Panc1 (cell line): ENCODE measurements around the gene RAB6B. TPM values are rescaled to one million over a fixed set of nuclear protein-coding genes. Genes with fewer than 3 reads are reported as not detected.

Source experiments
- ATAC-seq: fragments of 200-7000 bp; cut with Tn5 transposase; 2 replicates; pipeline ENCODE4 v1.9.1; 2020; ENCODE audit warnings: mild to moderate bottlenecking, moderate library complexity
- BruUV-seq: library from RNA; stranded (reverse); fragments of 400-500 nt; replicated peaks from 2 replicates; lab custom pipeline; 2021; lab: Mats Ljungman, UMichigan
- CTCF ChIA-PET: fragments of 300-600 bp; sonication (Branson Sonifier 250); formaldehyde crosslinking; loops from one replicate; lab custom pipeline; 2022; ENCODE audit warnings: antibody characterized with exemption; lab: Charles Lee
- POLR2A ChIA-PET: fragments of 300-600 bp; sonication (Branson Sonifier 250); formaldehyde crosslinking; loops from one replicate; lab custom pipeline; 2022; ENCODE audit warnings: antibody characterized with exemption; lab: Charles Lee
- DNase-seq: peaks from one replicate; pipeline ENCODE4 v3.0.0-alpha.2; 2010; ENCODE audit warnings: low read depth, low spot score
- H3K27ac ChIP-seq: 2 replicates; pipeline ENCODE4 v1.5.1; 2011; ENCODE audit warnings: mild to moderate bottlenecking, low read length, inconsistent platforms
- H3K27me3 ChIP-seq: fragments of 200-500 bp; sonication (Bioruptor generic); 2 replicates; pipeline ENCODE4 v1.6.0; 2014; ENCODE audit warnings: low read length, inconsistent platforms; ENCODE audit not compliant: control insufficient read depth, insufficient read depth
- H3K36me3 ChIP-seq: fragments of 200-500 bp; sonication (Bioruptor generic); 2 replicates; pipeline ENCODE4 v1.5.1; 2014; ENCODE audit warnings: inconsistent platforms, mild to moderate bottlenecking, low read length, moderate library complexity; ENCODE audit not compliant: control insufficient read depth, insufficient read depth
- H3K4me1 ChIP-seq: 2 replicates; pipeline ENCODE4 v1.5.1; 2011; ENCODE audit warnings: inconsistent platforms, mild to moderate bottlenecking, low read length, moderate library complexity; ENCODE audit not compliant: control insufficient read depth, insufficient read depth
- H3K4me3 ChIP-seq, 2 experiments: 2 replicates each; pipeline ENCODE4 v1.5.1; 2011 to 2012; ENCODE audit warnings: low read depth in 2 of 2, low read length in 2 of 2, mild to moderate bottlenecking in 2 of 2, inconsistent platforms in 1 of 2, moderate library complexity in 1 of 2
- H3K9me3 ChIP-seq: fragments of 200-500 bp; sonication (Bioruptor generic); 2 replicates; pipeline ENCODE4 v1.5.1; 2014; ENCODE audit warnings: low read depth, mild to moderate bottlenecking, inconsistent platforms, low read length, moderate library complexity; ENCODE audit not compliant: control insufficient read depth, insufficient read depth
- POLR2AphosphoS5 ChIP-seq: IDR thresholded peaks from 2 replicates; pipeline ENCODE4 v1.6.1; 2012; ENCODE audit warnings: mild to moderate bottlenecking, low read depth, low read length, moderate library complexity
- REST ChIP-seq, 2 experiments: IDR thresholded peaks; 2 replicates each; pipeline ENCODE4 v1.6.1; 2011 to 2012; ENCODE audit warnings: low read depth in 2 of 2, control low read depth in 1 of 2, low read length in 1 of 2, mild to moderate bottlenecking in 1 of 2, moderate library complexity in 1 of 2; ENCODE audit not compliant: insufficient read depth in 1 of 2
- SIN3A ChIP-seq: IDR thresholded peaks from 2 replicates; pipeline ENCODE4 v1.6.1; 2012; ENCODE audit warnings: low read depth, mild to moderate bottlenecking, low read length, moderate library complexity, borderline replicate concordance; ENCODE audit not compliant: insufficient read depth
- TCF7L2 ChIP-seq: IDR thresholded peaks from 2 replicates; pipeline ENCODE4 v1.6.1; 2011; ENCODE audit warnings: mild to moderate bottlenecking, low read depth, low read length, inconsistent platforms
- in situ Hi-C: cut with HindIII; loops from 2 replicates; pipeline ENCODE4 v1.10.0; 2016; ENCODE audit warnings: low sequenced_read_pairs, low pct_unique_long_range_greater_than_20kb
- intact Hi-C: fragments of 100-400 bp; cut with micrococcal nuclease; formaldehyde crosslinking; loops from one replicate; pipeline ENCODE4 v1.10.0; 2022; ENCODE audit not compliant: unreplicated experiment
- total RNA-seq: library from RNA; stranded (reverse); gene quantifications from one replicate; pipeline ENCODE4 v1.2.1, GENCODE V29; 2021; ENCODE audit not compliant: unreplicated experiment
- TF ChIP-seq, protein P1 (sequence below): fragments of 450-650 bp; IDR thresholded peaks from 2 replicates; pipeline ENCODE4 v1.5.1; 2017; ENCODE audit warnings: mild to moderate bottlenecking

Gene RAB6B
- total RNA-seq, 1 experiment from 2014 or later: 49.2 TPM

DNA sequence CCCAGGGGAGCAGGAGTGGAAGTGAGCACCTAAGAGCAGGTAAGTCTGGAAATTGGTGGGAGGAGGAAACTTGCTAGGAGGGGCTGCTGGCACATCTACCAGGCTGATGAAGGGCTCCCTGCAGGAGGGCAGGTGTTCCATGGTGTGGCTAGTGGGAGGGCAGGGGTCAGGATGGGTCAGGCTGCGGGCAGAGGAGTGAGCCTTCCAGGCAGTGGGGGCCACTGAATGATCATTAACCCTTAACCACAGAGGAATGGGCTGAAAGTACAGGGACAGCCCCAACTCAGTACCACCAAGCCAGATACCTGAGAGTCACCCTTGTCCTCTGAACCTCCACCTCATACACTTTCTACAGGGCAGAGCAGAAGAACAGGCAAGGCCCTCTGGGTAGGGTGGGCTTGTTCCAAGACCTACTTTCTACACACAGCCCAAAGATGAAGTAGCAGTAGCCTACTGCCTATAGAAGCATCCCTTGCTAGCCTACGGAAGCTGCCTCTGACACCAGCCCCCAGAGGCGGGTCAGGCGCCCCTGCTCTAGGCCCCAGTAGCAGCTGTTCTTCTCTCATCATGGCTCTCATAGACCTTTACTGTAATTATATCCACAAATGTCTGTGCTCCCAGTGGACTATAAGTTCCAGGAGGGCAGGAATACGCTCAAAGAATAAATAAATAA lies 4.6 kb downstream of the RAB6B start:
- Histone ChIP-seq H3K27me3 (no peaks in the 10 kb centered on the region), H3K4me3 (no peak overlapping the region), H3K27ac (no peak overlapping the region), H3K9me3 (no peaks in the 10 kb centered on the region), H3K4me1 (peaks cover 8% of the 10 kb centered on the region), H3K36me3 (no peaks in the 10 kb centered on the region)
- ChIA-PET POLR2A (no interaction called here), CTCF (no interaction called here)
- intact Hi-C loops (no loop called here), in situ Hi-C loops (no loop called here)
- TF ChIP-seq POLR2AphosphoS5: no peak
- TF ChIP-seq SIN3A: no peak
- no peak for ATAC-seq
- DNase-seq: no peak
- BruUV-seq: no TSS peak

GRCh38 chr3:133890037-133890436 lies 5.6 kb downstream of the RAB6B start:
- Histone ChIP-seq H3K27me3 (no peaks in the 10 kb centered on the region), H3K9me3 (no peaks in the 10 kb centered on the region), H3K4me3 (no peak overlapping the region), H3K36me3 (no peaks in the 10 kb centered on the region), H3K4me1 (peaks cover 6% of the 10 kb centered on the region; the same call in 1 of the 2 replicates), H3K27ac (no peak overlapping the region)
- POLR2A ChIA-PET: no interaction called here
- intact Hi-C loops: no loop called here
- TF ChIP-seq SIN3A (no peak), TCF7L2 (no peak), REST (IDR thresholded peaks at IDR 0.05; ENCODE audit: insufficient read depth in 1 of 2, low read depth in 2 of 2, low read length in 1 of 2) (no peak)
- TF ChIP-seq, protein P1, sequence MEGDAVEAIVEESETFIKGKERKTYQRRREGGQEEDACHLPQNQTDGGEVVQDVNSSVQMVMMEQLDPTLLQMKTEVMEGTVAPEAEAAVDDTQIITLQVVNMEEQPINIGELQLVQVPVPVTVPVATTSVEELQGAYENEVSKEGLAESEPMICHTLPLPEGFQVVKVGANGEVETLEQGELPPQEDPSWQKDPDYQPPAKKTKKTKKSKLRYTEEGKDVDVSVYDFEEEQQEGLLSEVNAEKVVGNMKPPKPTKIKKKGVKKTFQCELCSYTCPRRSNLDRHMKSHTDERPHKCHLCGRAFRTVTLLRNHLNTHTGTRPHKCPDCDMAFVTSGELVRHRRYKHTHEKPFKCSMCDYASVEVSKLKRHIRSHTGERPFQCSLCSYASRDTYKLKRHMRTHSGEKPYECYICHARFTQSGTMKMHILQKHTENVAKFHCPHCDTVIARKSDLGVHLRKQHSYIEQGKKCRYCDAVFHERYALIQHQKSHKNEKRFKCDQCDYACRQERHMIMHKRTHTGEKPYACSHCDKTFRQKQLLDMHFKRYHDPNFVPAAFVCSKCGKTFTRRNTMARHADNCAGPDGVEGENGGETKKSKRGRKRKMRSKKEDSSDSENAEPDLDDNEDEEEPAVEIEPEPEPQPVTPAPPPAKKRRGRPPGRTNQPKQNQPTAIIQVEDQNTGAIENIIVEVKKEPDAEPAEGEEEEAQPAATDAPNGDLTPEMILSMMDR: no peak
- in situ Hi-C loops: no loop called here
- no peak for DNase-seq
- BruUV-seq: no TSS peak
- no peak for ATAC-seq
- CTCF ChIA-PET: interaction anchor here (0.7 kb wide), 1 partner anchor 38 kb away, joined by 5 read pairs; no protein-coding TSS in a partner anchor

DNA sequence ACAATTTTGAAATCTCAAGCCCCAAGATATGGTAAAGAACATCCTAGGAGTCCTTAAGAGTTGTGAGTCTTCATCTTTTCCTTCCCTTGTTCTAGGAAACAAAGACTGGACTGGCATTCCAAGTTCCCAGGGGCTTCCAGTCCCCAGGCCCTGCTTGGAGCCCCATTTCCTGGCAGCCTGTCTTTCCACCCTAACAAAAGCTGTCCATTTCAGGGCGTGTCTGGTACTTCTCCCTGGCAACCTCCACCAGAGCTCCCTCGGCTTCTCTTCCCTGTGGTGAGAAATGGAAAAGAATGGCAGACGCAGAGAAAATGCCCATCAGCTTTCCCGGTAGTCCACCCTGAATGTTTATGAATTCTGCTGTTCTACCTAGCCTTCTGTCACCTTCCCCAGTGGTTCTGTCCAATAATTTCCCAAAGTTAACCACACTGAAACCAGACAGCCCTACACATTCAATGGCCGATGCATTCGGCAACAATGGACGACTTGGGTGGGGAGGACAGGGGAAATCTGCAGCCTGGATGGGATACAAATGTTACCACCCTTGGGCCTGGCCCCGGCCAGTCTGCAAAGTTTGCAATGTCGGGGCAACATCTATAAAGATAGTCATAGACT lies 6.8 kb downstream of the RAB6B start:
- Histone ChIP-seq H3K4me1 (peaks cover under 1% of the 10 kb centered on the region; the same call in 1 of the 2 replicates), H3K27me3 (no peaks in the 10 kb centered on the region), H3K36me3 (no peaks in the 10 kb centered on the region), H3K9me3 (no peaks in the 10 kb centered on the region), H3K27ac (no peak overlapping the region), H3K4me3 (no peak overlapping the region)
- in situ Hi-C loops: no loop called here
- no peak for TF ChIP-seq SIN3A
- TF ChIP-seq REST (IDR thresholded peaks at IDR 0.05; ENCODE audit: insufficient read depth in 1 of 2, low read depth in 2 of 2, low read length in 1 of 2): no peak
- TF ChIP-seq POLR2AphosphoS5: no peak
- TF ChIP-seq TCF7L2: no peak
- TF ChIP-seq, protein P1: no peak
- no peak for ATAC-seq
- intact Hi-C loops: no loop called here
- DNase-seq: no peak
- ChIA-PET CTCF (no interaction called here), POLR2A (no interaction called here)
- BruUV-seq: no TSS peak
